Measurements from ENCODE around the gene ZNF740. TPM values are rescaled to one million over a fixed set of nuclear protein-coding genes. Genes with fewer than 3 reads are reported as not detected.
A peak's percentile ranks its signal among the peaks of the same experiment; 100 is the strongest.

Gene ZNF740
- 23.7 TPM for polyA plus RNA-seq
- long read RNA-seq, donor 1, partial matches to known transcripts = 5 of 5 reads
- long read RNA-seq, donor 1, other reads (novel, unspliced or antisense) = 0 of 5 reads
- long read RNA-seq, donor 2, full-length matches to known transcripts = 2 of 48 reads
- long read RNA-seq, donor 2, partial matches to known transcripts = 46 of 48 reads
- long read RNA-seq, donor 2, other reads (novel, unspliced or antisense) = 0 of 48 reads
- long read RNA-seq, donor 3 = 0 reads
- long read RNA-seq, donor 4 = 0 reads
- long read RNA-seq, donor 5 = 0 reads
- long read RNA-seq, donor 6 = 0 reads
- long read RNA-seq, donor 7, full-length matches to known transcripts = 1 of 1 reads
- long read RNA-seq, donor 7, partial matches to known transcripts = 0 of 1 reads
- long read RNA-seq, donor 7, other reads (novel, unspliced or antisense) = 0 of 1 reads
- long read RNA-seq, donor 8, full-length matches to known transcripts = 3 of 8 reads
- long read RNA-seq, donor 8, partial matches to known transcripts = 5 of 8 reads
- long read RNA-seq, donor 8, other reads (novel, unspliced or antisense) = 0 of 8 reads
- long read RNA-seq, donor 9 = 0 reads
- long read RNA-seq, donor 10, full-length matches to known transcripts = 4 of 4 reads
- long read RNA-seq, donor 10, partial matches to known transcripts = 0 of 4 reads
- long read RNA-seq, donor 10, other reads (novel, unspliced or antisense) = 0 of 4 reads
- long read RNA-seq, donor 11 = 0 reads

GRCh38 chr12:53180220-53180930, at the start of gene ZNF740, which contains the start of gene CSAD:
TSS of gene ZNF740 (plus strand) at chr12:53180722. CDS start at chr12:53181984, 1,262 bp downstream.
TSS of gene CSAD (minus strand) at chr12:53180925. CDS start at chr12:53173470, 7,455 bp downstream.
- Histone ChIP-seq H3K9me3 (ENCODE audit: control insufficient read depth, low read depth, low read length) (no peaks in the 10 kb centered on the region), H3K4me3 (ENCODE audit: low read length) (peak within 1 kb of the TSS; percentile 82), H3K4me1 (ENCODE audit: control insufficient read depth, insufficient read depth, low read length) (peaks cover 38% of the 10 kb centered on the region), H3K36me3 (ENCODE audit: control insufficient read depth, insufficient read depth, low read length) (peaks cover 23% of the 10 kb centered on the region), H3K27ac (ENCODE audit: low read length) (peak within 1 kb of the TSS; percentile 88), H3K27me3 (ENCODE audit: control insufficient read depth, insufficient read depth, low read length) (no peaks in the 10 kb centered on the region)
- DNase-seq = peak; percentile 98 to 99
- no CpG with 5 or more reads among the region's 70 CpGs for WGBS (ENCODE audit: insufficient coverage, low lambda C conversion rate)

DNA sequence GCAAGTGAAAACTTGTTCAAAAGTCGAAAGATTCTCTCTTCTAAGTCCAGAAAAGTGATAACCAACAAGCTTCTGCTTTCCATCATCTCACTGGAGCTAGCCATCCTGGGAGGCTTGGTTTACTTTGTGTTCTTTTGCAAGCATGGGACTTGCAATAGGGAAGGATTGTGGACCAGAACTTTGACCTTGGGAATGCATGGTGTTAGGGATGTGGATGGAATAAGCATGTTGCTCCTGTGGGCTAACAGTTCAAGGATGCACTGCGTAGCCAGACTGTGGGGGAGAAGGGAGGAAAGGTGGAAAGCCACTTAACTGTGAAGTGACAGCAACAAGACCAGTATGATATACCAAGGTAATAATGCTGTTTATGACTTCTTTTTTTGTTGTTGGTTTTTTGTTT, 48.7 kb upstream of the ZNF740 start:
- Histone ChIP-seq H3K27me3 (ENCODE audit: control insufficient read depth, insufficient read depth, low read length) (no peaks in the 10 kb centered on the region), H3K4me1 (ENCODE audit: control insufficient read depth, insufficient read depth, low read length) (no peaks in the 10 kb centered on the region), H3K36me3 (ENCODE audit: control insufficient read depth, insufficient read depth, low read length) (no peaks in the 10 kb centered on the region), H3K9me3 (ENCODE audit: control insufficient read depth, low read depth, low read length) (peaks cover 7% of the 10 kb centered on the region), H3K4me3 (ENCODE audit: low read length) (no peak overlapping the region), H3K27ac (ENCODE audit: low read length) (no peak overlapping the region)
- no peak for DNase-seq
- no CpG with 5 or more reads among the region's 2 CpGs for WGBS (ENCODE audit: insufficient coverage, low lambda C conversion rate)

- 89% methylated on average over 3 of the region's 3 CpGs for WGBS (ENCODE audit: insufficient coverage, low lambda C conversion rate)
- no peaks in the 10 kb centered on the region for H3K4me1 ChIP-seq (ENCODE audit: control insufficient read depth, insufficient read depth, low read length)
- H3K27ac ChIP-seq (ENCODE audit: low read length) = no peak overlapping the region
- no peaks in the 10 kb centered on the region for H3K36me3 ChIP-seq (ENCODE audit: control insufficient read depth, insufficient read depth, low read length)
- H3K27me3 ChIP-seq (ENCODE audit: control insufficient read depth, insufficient read depth, low read length) = no peaks in the 10 kb centered on the region
- peaks cover 9% of the 10 kb centered on the region for H3K9me3 ChIP-seq (ENCODE audit: control insufficient read depth, low read depth, low read length)
- no peak for DNase-seq
- no peak overlapping the region for H3K4me3 ChIP-seq (ENCODE audit: low read length)
These were observed 46.8 kb upstream of the ZNF740 start for GRCh38 chr12:53133722-53134121.

DNA sequence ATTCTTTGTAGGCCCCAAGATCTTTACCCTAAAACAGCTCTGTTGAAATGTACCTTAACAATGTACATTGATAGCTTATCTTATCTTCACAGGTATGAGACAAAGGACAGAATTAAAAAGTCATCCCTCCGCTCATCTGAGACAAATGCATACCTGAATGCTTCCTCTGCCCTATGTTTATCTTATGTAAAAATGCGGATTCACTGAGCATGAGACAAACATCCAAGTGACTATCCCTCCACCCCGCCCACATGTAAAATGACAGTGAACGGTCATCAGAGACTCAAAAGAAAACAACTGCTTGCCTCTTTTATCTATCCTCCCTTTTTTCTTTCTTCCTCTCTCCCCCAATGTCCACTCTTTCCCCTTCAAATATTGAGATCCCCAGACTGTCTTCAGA, 37.2 kb upstream of the ZNF740 start:
- Histone ChIP-seq H3K27ac (ENCODE audit: low read length) (no peak overlapping the region), H3K27me3 (ENCODE audit: control insufficient read depth, insufficient read depth, low read length) (no peaks in the 10 kb centered on the region), H3K4me1 (ENCODE audit: control insufficient read depth, insufficient read depth, low read length) (peaks cover 9% of the 10 kb centered on the region), H3K9me3 (ENCODE audit: control insufficient read depth, low read depth, low read length) (peaks cover 6% of the 10 kb centered on the region), H3K4me3 (ENCODE audit: low read length) (no peak overlapping the region), H3K36me3 (ENCODE audit: control insufficient read depth, insufficient read depth, low read length) (no peaks in the 10 kb centered on the region)
- 28% methylated on average over 2 of the region's 4 CpGs for WGBS (ENCODE audit: insufficient coverage, low lambda C conversion rate)
- peak in 1 of 2 donors; percentile 22 for DNase-seq

DNA sequence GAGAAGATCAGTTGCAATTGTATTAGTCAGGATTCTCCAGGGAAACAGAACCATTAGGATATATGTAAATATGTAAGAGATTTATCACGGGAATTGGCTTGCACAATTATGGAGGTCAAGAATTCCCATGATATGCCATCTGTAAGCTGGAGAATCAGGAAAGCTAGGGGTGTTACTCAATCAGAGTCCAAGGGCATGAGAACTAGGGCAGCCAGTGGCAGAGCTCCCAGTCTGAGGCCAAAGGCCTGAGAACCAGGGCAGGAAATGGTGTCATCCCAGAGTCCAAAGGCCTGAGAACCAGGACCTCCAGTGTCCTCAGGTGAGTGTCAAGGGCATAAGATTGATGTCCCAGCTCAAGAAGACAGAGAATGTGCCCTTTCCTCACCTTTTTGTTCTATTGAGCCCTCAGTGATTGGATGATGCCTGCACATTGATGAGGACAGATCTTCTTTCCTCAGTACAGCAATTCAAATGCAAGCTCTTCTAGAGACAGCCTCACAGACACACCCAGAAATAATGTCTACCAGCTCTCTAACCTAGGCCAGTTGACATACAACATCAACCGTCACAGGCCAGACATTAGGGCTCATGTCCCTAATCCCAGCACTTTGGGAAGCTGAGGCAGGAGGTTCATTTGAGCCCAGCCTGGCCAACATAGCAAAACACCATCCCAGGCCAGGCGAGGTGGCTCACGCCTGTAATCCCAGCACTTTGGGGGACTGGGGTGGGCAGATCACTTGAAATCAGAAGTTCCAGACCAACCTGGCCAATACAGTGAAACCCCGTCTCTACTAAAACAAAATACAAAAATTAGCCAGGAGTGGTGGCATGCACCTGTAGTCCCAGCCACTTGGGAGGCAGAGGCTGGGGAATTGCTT, 34.9 kb upstream of the ZNF740 start:
- Histone ChIP-seq H3K4me3 (ENCODE audit: low read length) (no peak overlapping the region), H3K27ac (ENCODE audit: low read length) (peak overlapping the region; percentile 35), H3K9me3 (ENCODE audit: control insufficient read depth, low read depth, low read length) (no peaks in the 10 kb centered on the region), H3K36me3 (ENCODE audit: control insufficient read depth, insufficient read depth, low read length) (no peaks in the 10 kb centered on the region), H3K27me3 (ENCODE audit: control insufficient read depth, insufficient read depth, low read length) (no peaks in the 10 kb centered on the region), H3K4me1 (ENCODE audit: control insufficient read depth, insufficient read depth, low read length) (peaks cover 9% of the 10 kb centered on the region)
- peak; percentile 90 to 94 for DNase-seq
- no CpG with 5 or more reads among the region's 5 CpGs for WGBS (ENCODE audit: insufficient coverage, low lambda C conversion rate)

GRCh38 chr12:53147181-53147580, 33.3 kb upstream of the ZNF740 start:
- H3K4me3 ChIP-seq (ENCODE audit: low read length) = no peak overlapping the region
- DNase-seq = no peak
- no CpG with 5 or more reads among the region's 5 CpGs for WGBS (ENCODE audit: insufficient coverage, low lambda C conversion rate)
- H3K27ac ChIP-seq (ENCODE audit: low read length) = no peak overlapping the region
- no peaks in the 10 kb centered on the region for H3K27me3 ChIP-seq (ENCODE audit: control insufficient read depth, insufficient read depth, low read length)
- H3K36me3 ChIP-seq (ENCODE audit: control insufficient read depth, insufficient read depth, low read length) = no peaks in the 10 kb centered on the region
- H3K4me1 ChIP-seq (ENCODE audit: control insufficient read depth, insufficient read depth, low read length) = peaks cover 9% of the 10 kb centered on the region
- H3K9me3 ChIP-seq (ENCODE audit: control insufficient read depth, low read depth, low read length) = no peaks in the 10 kb centered on the region

- Histone ChIP-seq H3K9me3 (ENCODE audit: control insufficient read depth, low read depth, low read length) (no peaks in the 10 kb centered on the region), H3K4me3 (ENCODE audit: low read length) (no peak overlapping the region), H3K4me1 (ENCODE audit: control insufficient read depth, insufficient read depth, low read length) (peaks cover 9% of the 10 kb centered on the region), H3K27ac (ENCODE audit: low read length) (no peak overlapping the region), H3K36me3 (ENCODE audit: control insufficient read depth, insufficient read depth, low read length) (no peaks in the 10 kb centered on the region), H3K27me3 (ENCODE audit: control insufficient read depth, insufficient read depth, low read length) (no peaks in the 10 kb centered on the region)
- no CpG with 5 or more reads among the region's 15 CpGs for WGBS (ENCODE audit: insufficient coverage, low lambda C conversion rate)
- DNase-seq = no peak
These were observed 32.9 kb upstream of the ZNF740 start for GRCh38 chr12:53147653-53148052.

- WGBS (ENCODE audit: insufficient coverage, low lambda C conversion rate) = no CpG with 5 or more reads among the region's 6 CpGs
- Histone ChIP-seq H3K4me3 (ENCODE audit: low read length) (no peak overlapping the region), H3K9me3 (ENCODE audit: control insufficient read depth, low read depth, low read length) (no peaks in the 10 kb centered on the region), H3K27ac (ENCODE audit: low read length) (no peak overlapping the region), H3K4me1 (ENCODE audit: control insufficient read depth, insufficient read depth, low read length) (peaks cover under 1% of the 10 kb centered on the region), H3K27me3 (ENCODE audit: control insufficient read depth, insufficient read depth, low read length) (no peaks in the 10 kb centered on the region), H3K36me3 (ENCODE audit: control insufficient read depth, insufficient read depth, low read length) (no peaks in the 10 kb centered on the region)
- DNase-seq = no peak
These were observed 29.5 kb upstream of the ZNF740 start for GRCh38 chr12:53151039-53151438.

DNA sequence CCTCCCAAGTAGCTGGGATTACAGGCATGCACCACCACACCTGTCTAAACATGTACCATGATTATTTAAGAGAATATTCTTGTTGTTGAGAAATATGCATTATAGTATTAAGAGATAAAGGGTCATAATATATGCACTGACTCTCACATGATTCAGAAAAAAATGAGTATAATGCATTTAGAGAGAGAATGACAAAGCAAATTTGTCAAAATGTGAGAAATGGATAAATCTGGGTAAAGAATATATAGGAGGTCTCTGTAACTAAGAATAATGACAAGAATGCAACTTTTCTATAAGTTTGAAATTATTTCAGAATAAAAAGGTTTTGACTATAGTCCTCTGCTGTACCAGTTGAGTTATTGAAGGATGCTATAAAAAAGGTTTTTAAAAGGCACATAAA, 28.1 kb upstream of the ZNF740 start:
- Histone ChIP-seq H3K4me1 (ENCODE audit: control insufficient read depth, insufficient read depth, low read length) (no peaks in the 10 kb centered on the region), H3K27me3 (ENCODE audit: control insufficient read depth, insufficient read depth, low read length) (no peaks in the 10 kb centered on the region), H3K9me3 (ENCODE audit: control insufficient read depth, low read depth, low read length) (no peaks in the 10 kb centered on the region), H3K4me3 (ENCODE audit: low read length) (no peak overlapping the region), H3K27ac (ENCODE audit: low read length) (no peak overlapping the region), H3K36me3 (ENCODE audit: control insufficient read depth, insufficient read depth, low read length) (no peaks in the 10 kb centered on the region)
- DNase-seq = no peak

Measured in large intestine (tissue), 12 donors.